GM18873 (cell line): ENCODE measurements around the gene CCDC138.

Source experiments
- ATAC-seq: cut with Tn5 transposase; IDR thresholded peaks from one replicate; pipeline ENCODE4 v1.9.1; 2021; ENCODE audit warnings: mild to moderate bottlenecking, moderate library complexity, moderate number of reproducible peaks; ENCODE audit not compliant: unreplicated experiment, low FRiP score

Gene CCDC138

GRCh38 chr2:108916122-108916795, 129.7 kb downstream of the CCDC138 start:
- ATAC-seq, result no peak

GRCh38 chr2:108916796-108917421, 130.3 kb downstream of the CCDC138 start:
- no peak for ATAC-seq

- no peak for ATAC-seq
Measured at GRCh38 chr2:108917526-108917925, 131.0 kb downstream of the CCDC138 start.

GRCh38 chr2:108918156-108918874, 131.7 kb downstream of the CCDC138 start:
- no peak for ATAC-seq

GRCh38 chr2:108918941-108919341, 132.4 kb downstream of the CCDC138 start:
- ATAC-seq, result no peak

GRCh38 chr2:108919571-108920373, 133.2 kb downstream of the CCDC138 start:
- ATAC-seq, result no peak

GRCh38 chr2:108920686-108921085, 134.1 kb downstream of the CCDC138 start:
- no peak for ATAC-seq

- no peak for ATAC-seq
Measured at GRCh38 chr2:108921096-108922030, 134.8 kb downstream of the CCDC138 start.

- ATAC-seq, result no peak
Measured at GRCh38 chr2:108922141-108922915, 135.8 kb downstream of the CCDC138 start.

- ATAC-seq, result no peak
Measured at GRCh38 chr2:108923019-108923700, 136.6 kb downstream of the CCDC138 start.

GRCh38 chr2:108923736-108924579, 137.4 kb downstream of the CCDC138 start:
- no peak for ATAC-seq

- ATAC-seq, result no peak
Measured at GRCh38 chr2:108924580-108925251, 138.1 kb downstream of the CCDC138 start.

GRCh38 chr2:108925286-108925685, 138.7 kb downstream of the CCDC138 start:
- no peak for ATAC-seq

- no peak for ATAC-seq
Measured at GRCh38 chr2:108925735-108926134, 139.2 kb downstream of the CCDC138 start.
